ENCODE data around the gene DKC1. TPM values are rescaled to one million over a fixed set of nuclear protein-coding genes. Genes with fewer than 3 reads are reported as not detected.
A peak's percentile ranks its signal among the peaks of the same experiment; 100 is the strongest.

Gene DKC1
- total and polyA plus RNA-seq, 8 donors: 22.3 to 70.6 (median 62.6) TPM

DNA sequence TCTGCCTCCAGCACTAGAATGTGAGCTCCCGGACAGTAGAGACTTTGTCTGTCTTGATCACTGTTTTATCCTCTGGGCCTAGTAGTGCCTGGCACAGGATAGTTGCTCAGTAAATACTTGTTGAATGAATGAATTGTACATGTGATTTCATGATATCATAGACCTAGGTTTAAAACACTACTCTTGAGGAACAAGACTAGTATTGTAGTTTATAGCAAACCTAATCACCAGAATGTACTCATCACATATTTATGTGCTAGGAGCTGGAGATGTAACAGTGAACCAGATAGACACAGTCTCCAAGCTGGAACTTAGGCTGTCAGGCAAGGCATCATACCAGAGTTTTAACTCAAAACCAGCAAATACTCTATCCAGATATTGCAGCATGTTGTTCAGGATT lies 35.2 kb upstream of the DKC1 start:
- Histone ChIP-seq H3K9me3 (no peaks in the 10 kb centered on the region), H3K4me1 (peaks cover 24 to 91% of the 10 kb centered on the region in 2 donors), H3K27ac (peak overlapping the region; percentile 28 to 89), H3K4me3 (no peak overlapping the region), H3K36me3 (no peaks in the 10 kb centered on the region), H3K27me3 (no peaks in the 10 kb centered on the region)
- ATAC-seq (no peak), DNase-seq (no peak)
- TF ChIP-seq CTCF (IDR thresholded peaks at IDR 0.05): no peak
- intact Hi-C loops (cut with DNase I): no loop called here

GRCh38 chrX:154727871-154728270 lies 34.8 kb upstream of the DKC1 start:
- Histone ChIP-seq H3K27ac (peak overlapping the region; percentile 28 to 89), H3K4me3 (no peak overlapping the region), H3K9me3 (no peaks in the 10 kb centered on the region), H3K27me3 (no peaks in the 10 kb centered on the region), H3K4me1 (peaks cover 27 to 95% of the 10 kb centered on the region in 2 donors), H3K36me3 (no peaks in the 10 kb centered on the region)
- DNase-seq (peak in 2 of 4 donors; percentile 51 to 65), ATAC-seq (peak; percentile 26)
- intact Hi-C loops (cut with DNase I): no loop called here
- no peak for TF ChIP-seq CTCF (IDR thresholded peaks at IDR 0.05)

DNA sequence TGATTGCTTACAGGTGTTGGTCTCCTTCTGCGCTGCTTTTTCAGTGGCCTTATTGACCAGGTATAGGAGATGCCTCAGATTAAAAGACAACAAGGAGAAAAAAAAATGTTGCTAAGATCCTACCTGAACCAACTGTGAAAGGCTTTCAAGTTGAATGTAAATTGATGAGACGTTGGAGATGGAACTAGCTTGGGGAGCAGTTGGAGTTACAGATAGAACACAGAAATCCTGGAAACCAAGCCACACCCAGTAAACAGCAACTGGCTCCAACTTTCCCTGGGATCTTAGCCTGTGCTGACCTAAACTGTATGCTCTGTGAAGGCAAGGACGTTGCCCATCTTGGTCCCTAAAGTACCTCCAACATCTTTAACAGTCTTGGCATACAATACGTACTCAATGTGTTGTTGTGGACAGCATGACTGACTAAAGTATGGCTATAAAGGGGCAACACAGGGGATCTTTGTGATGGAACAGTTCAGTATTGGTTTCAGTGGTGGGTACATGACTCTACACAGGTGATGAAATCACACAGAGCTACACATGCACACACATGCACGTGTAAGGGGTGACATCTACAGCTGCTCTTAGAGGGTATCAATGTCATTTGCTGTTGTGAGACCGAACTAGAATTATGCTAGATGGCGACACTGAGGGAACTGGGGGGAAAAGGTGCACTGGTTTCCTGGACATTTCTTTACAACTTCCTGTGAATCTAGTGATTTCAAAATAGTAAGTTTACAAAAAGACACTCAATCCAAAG lies 34.1 kb upstream of the DKC1 start:
- TF ChIP-seq CTCF (IDR thresholded peaks at IDR 0.05): no peak
- H3K9me3 ChIP-seq: no peaks in the 10 kb centered on the region
- no peaks in the 10 kb centered on the region for H3K36me3 ChIP-seq
- intact Hi-C loops (cut with DNase I): no loop called here
- H3K27ac ChIP-seq: peak overlapping the region; percentile 71 to 89
- H3K4me1 ChIP-seq: peaks cover 35 to 97% of the 10 kb centered on the region in 2 donors
- no peak for ATAC-seq
- DNase-seq: no peak
- no peak overlapping the region for H3K4me3 ChIP-seq
- no peaks in the 10 kb centered on the region for H3K27me3 ChIP-seq

DNA sequence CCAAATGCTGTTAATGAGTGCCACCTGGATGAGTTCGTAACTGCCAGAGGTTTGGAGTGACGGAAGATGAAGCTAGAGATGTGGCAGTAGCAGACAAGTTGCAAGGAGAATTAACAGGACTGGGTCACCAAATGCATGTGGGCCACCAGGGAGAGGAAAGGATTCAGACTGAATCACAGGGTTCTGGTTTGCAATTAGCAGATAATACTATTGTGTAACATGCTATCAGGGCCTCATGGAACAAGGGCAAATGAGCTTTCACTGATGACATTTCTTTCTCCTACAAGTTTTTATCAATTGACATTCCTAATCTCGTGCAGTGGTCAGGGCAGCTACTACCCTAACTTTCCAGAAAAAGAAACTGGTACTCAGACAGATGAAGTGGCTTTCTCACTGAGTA lies 33.2 kb upstream of the DKC1 start:
- Histone ChIP-seq H3K36me3 (no peaks in the 10 kb centered on the region), H3K9me3 (no peaks in the 10 kb centered on the region), H3K4me3 (no peak overlapping the region), H3K27ac (peak overlapping the region; percentile 71 to 89), H3K4me1 (peaks cover 40 to 97% of the 10 kb centered on the region in 2 donors), H3K27me3 (no peaks in the 10 kb centered on the region)
- ATAC-seq (no peak), DNase-seq (no peak)
- intact Hi-C loops (cut with DNase I): no loop called here
- TF ChIP-seq CTCF (IDR thresholded peaks at IDR 0.05): no peak

GRCh38 chrX:154730253-154730891 lies 32.3 kb upstream of the DKC1 start:
- no peaks in the 10 kb centered on the region for H3K9me3 ChIP-seq
- H3K27ac ChIP-seq: peak overlapping the region; percentile 71 to 89
- no peaks in the 10 kb centered on the region for H3K27me3 ChIP-seq
- H3K4me1 ChIP-seq: peaks cover 42 to 97% of the 10 kb centered on the region in 2 donors
- ATAC-seq (peak; percentile 60), DNase-seq (peak in 2 of 4 donors; percentile 72 to 85)
- no peak overlapping the region for H3K4me3 ChIP-seq
- no peaks in the 10 kb centered on the region for H3K36me3 ChIP-seq
- intact Hi-C loops (cut with DNase I): no loop called here
- no peak for TF ChIP-seq CTCF (IDR thresholded peaks at IDR 0.05)
